Smooth muscle cell (in vitro differentiated cells): ENCODE data around the gene PNPLA1. TPM values are rescaled to one million over a fixed set of nuclear protein-coding genes. Genes with fewer than 3 reads are reported as not detected.

Source experiments
- DNase-seq: peaks from one replicate; lab custom pipeline; 2025; ENCODE audit not compliant: unreplicated experiment; lab: John Stamatoyannopoulos, UW
- H2AFZ ChIP-seq: fragments of 200-600 bp; sonication (generic); 2 replicates; pipeline ENCODE4 v1.6.0; 2016; ENCODE audit warnings: antibody characterized with exemption, low read depth, mild to moderate bottlenecking
- H3F3A ChIP-seq: fragments of 200-600 bp; sonication (generic); 2 replicates; pipeline ENCODE4 v1.6.0; 2017; ENCODE audit warnings: antibody characterized with exemption, low read depth
- H3K27ac ChIP-seq: fragments of 200-600 bp; sonication (generic); 2 replicates; pipeline ENCODE4 v1.5.1; 2016; ENCODE audit warnings: low read depth, mild to moderate bottlenecking
- H3K27me3 ChIP-seq: fragments of 200-600 bp; sonication (generic); 2 replicates; pipeline ENCODE4 v1.6.1; 2016; ENCODE audit warnings: low read depth, mild to moderate bottlenecking
- H3K36me3 ChIP-seq: fragments of 200-600 bp; sonication (generic); 2 replicates; pipeline ENCODE4 v1.5.1; 2016; ENCODE audit warnings: low read depth
- H3K4me1 ChIP-seq: fragments of 200-600 bp; sonication (generic); 2 replicates; pipeline ENCODE4 v1.5.1; 2016; ENCODE audit warnings: low read depth
- H3K4me2 ChIP-seq: fragments of 200-600 bp; sonication (generic); 2 replicates; pipeline ENCODE4 v1.6.0; 2016; ENCODE audit warnings: mild to moderate bottlenecking
- H3K4me3 ChIP-seq: fragments of 200-600 bp; sonication (generic); 2 replicates; pipeline ENCODE4 v1.5.1; 2016; ENCODE audit warnings: mild to moderate bottlenecking
- H3K79me2 ChIP-seq: fragments of 200-600 bp; sonication (generic); 2 replicates; pipeline ENCODE4 v1.6.0; 2016; ENCODE audit warnings: low read depth, mild to moderate bottlenecking
- H3K9ac ChIP-seq: fragments of 200-600 bp; sonication (generic); 2 replicates; pipeline ENCODE4 v1.6.0; 2016; ENCODE audit warnings: low read depth
- H3K9me3 ChIP-seq: fragments of 200-600 bp; sonication (generic); replicated peaks from 2 replicates; pipeline ENCODE4 v1.5.1; 2016; ENCODE audit warnings: low read depth
- H4K20me1 ChIP-seq: fragments of 200-600 bp; sonication (generic); 2 replicates; pipeline ENCODE4 v1.6.0; 2016; ENCODE audit warnings: low read depth
- WGBS: methylation state at CpG from one replicate; pipeline ENCODE4 v1.1.7; 2016; ENCODE audit warnings: low lambda C conversion rate; 5-methylcytosine and 5-hydroxymethylcytosine counted together
- polyA plus RNA-seq: library from polyadenylated mRNA; unstranded; fragments of >200 nt; fragmentation: Nextera tagmentation; extraction: Ambion mirVana; gene quantifications from 2 replicates; pipeline ENCODE4 v1.2.1, GENCODE V29; 2016
- total RNA-seq: library from RNA; depleted of rRNA; stranded (reverse); fragments of >200 nt; gene quantifications from 2 replicates; pipeline ENCODE4 v1.2.3, GENCODE V29; 2014
- TF ChIP-seq, protein P1 (sequence below): fragments of 200-600 bp; sonication (generic); IDR thresholded peaks from 2 replicates; pipeline ENCODE4 v1.5.1; 2017; ENCODE audit warnings: borderline replicate concordance, mild to moderate bottlenecking, antibody characterized with exemption; ENCODE audit not compliant: insufficient read depth, poor library complexity, severe bottlenecking

Gene PNPLA1
- total and polyA plus RNA-seq, 2 experiments from 2014 or later: not detected

DNA sequence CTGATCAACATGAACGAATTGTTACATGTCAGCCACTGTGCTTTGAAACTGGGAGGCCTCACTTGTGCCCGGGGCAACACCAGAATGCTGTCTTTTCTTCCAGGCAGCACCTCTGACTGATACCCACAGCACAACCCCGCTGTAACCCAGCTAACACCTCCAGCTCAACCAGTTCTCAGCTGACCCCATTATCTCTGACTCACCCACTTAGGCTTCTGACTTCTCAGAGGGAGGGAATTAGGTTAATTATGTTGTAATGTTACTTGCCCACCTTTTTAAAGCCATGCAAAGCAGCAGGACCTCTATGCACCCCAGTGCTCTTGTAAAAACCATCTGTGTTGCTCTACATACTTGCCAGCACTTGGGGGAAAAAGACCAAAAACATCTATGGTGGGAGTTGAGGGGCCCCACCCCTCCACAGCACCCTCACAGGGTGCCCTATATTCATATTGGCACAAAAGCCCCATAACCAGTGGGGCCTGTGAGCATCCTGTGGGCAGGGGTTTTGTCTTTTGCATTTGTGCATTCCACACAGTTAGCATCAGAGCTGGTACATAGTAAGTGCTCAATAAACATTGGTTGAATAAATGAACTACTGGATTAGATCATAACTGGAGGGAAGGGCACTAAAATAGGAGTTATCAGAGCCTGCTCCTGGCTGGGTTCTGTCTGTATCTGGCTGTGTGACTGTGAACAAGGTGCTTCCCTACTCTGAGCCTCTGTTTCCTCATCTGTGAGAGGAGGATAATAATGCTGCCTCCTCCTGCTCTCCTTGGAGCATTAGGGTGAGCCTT lies 44.6 kb downstream of the PNPLA1 start:
- Histone ChIP-seq H3K27ac (no peak overlapping the region), H3K4me1 (peaks cover 10% of the 10 kb centered on the region), H3K9me3 (no peaks in the 10 kb centered on the region), H3K79me2 (no peaks in the 10 kb centered on the region), H3K27me3 (no peaks in the 10 kb centered on the region), H3K9ac (no peak overlapping the region), H3F3A (no peaks in the 10 kb centered on the region), H3K36me3 (no peaks in the 10 kb centered on the region), H2AFZ (no peak overlapping the region), H3K4me3 (no peak overlapping the region), H4K20me1 (no peaks in the 10 kb centered on the region), H3K4me2 (no peak overlapping the region)
- TF ChIP-seq, protein P1, sequence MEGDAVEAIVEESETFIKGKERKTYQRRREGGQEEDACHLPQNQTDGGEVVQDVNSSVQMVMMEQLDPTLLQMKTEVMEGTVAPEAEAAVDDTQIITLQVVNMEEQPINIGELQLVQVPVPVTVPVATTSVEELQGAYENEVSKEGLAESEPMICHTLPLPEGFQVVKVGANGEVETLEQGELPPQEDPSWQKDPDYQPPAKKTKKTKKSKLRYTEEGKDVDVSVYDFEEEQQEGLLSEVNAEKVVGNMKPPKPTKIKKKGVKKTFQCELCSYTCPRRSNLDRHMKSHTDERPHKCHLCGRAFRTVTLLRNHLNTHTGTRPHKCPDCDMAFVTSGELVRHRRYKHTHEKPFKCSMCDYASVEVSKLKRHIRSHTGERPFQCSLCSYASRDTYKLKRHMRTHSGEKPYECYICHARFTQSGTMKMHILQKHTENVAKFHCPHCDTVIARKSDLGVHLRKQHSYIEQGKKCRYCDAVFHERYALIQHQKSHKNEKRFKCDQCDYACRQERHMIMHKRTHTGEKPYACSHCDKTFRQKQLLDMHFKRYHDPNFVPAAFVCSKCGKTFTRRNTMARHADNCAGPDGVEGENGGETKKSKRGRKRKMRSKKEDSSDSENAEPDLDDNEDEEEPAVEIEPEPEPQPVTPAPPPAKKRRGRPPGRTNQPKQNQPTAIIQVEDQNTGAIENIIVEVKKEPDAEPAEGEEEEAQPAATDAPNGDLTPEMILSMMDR: no peak
- WGBS: 20% methylated on average over 3 of the region's 3 CpGs
- no peak for DNase-seq

DNA sequence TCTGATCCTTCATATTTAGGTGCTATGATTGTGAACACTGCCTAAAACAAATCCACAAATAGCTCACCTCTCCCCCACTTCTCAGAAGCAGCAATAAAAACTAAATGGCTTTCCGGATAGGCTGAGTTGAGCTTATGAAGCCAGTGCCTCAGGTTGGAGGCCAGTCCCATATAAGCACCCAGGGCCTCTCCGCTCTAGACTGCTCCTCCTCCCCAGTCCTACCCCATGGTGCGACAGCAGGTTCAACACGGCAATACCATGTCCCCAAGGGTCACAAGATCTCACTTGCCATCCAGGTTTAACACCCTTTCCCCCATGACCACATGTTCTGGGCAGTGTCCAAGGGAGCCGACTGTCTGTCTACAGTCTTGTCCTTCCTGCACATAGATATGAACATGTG lies 46.1 kb downstream of the PNPLA1 start:
- TF ChIP-seq, protein P1: no peak
- H3K9ac ChIP-seq: no peak overlapping the region
- H3F3A ChIP-seq: no peaks in the 10 kb centered on the region
- no peaks in the 10 kb centered on the region for H3K27me3 ChIP-seq
- H3K4me2 ChIP-seq: no peak overlapping the region
- H3K36me3 ChIP-seq: no peaks in the 10 kb centered on the region
- H3K79me2 ChIP-seq: no peaks in the 10 kb centered on the region
- H2AFZ ChIP-seq: no peak overlapping the region
- no peaks in the 10 kb centered on the region for H4K20me1 ChIP-seq
- 88% methylated on average over 5 of the region's 5 CpGs for WGBS
- no peaks in the 10 kb centered on the region for H3K9me3 ChIP-seq
- H3K4me3 ChIP-seq: no peak overlapping the region
- H3K4me1 ChIP-seq: peaks cover 10% of the 10 kb centered on the region
- DNase-seq: no peak
- no peak overlapping the region for H3K27ac ChIP-seq

DNA sequence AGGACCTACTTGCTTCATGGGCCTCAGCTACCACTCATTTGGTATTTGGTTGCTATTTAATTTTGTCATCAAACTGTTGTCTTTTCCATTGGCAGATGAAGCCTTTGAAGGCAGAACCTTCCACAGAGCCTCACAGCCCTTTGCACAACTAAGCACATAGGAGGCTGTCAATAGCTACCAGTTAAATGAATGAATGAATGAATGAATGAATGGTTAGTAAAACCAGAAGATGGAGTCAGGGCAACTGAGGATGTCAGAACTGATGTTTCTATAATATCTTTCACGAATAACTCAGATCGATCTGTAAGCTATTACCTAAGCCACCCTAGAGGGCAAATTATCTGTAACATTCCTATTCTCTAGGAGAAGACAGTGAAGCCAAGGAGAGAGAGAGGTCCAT lies 47.8 kb downstream of the PNPLA1 start:
- H3K4me1 ChIP-seq: peaks cover 10% of the 10 kb centered on the region
- no peak overlapping the region for H3K9ac ChIP-seq
- 95% methylated on average over 2 of the region's 2 CpGs for WGBS
- H3K9me3 ChIP-seq: no peaks in the 10 kb centered on the region
- no peaks in the 10 kb centered on the region for H4K20me1 ChIP-seq
- no peaks in the 10 kb centered on the region for H3K27me3 ChIP-seq
- no peaks in the 10 kb centered on the region for H3K79me2 ChIP-seq
- TF ChIP-seq, protein P1: no peak
- no peak overlapping the region for H3K4me2 ChIP-seq
- no peaks in the 10 kb centered on the region for H3F3A ChIP-seq
- no peaks in the 10 kb centered on the region for H3K36me3 ChIP-seq
- DNase-seq: no peak
- H3K27ac ChIP-seq: no peak overlapping the region
- H3K4me3 ChIP-seq: no peak overlapping the region
- no peak overlapping the region for H2AFZ ChIP-seq
